Thyroid gland (tissue), 4 donors: ENCODE data around the gene PYROXD2. TPM values are rescaled to one million over a fixed set of nuclear protein-coding genes. Genes with fewer than 3 reads are reported as not detected.

Experiments used
- DNase-seq, 2 donors: peaks; one replicate each; pipeline ENCODE4 v3.0.0-alpha.2; 2019
- H3K27ac ChIP-seq, 3 donors: fragments of 200-600 bp; sonication (generic); 1 replicate in 2 of 3; 2 replicates in 1 of 3; pipeline ENCODE4 v1.5.1; 2016 to 2019; ENCODE audit warnings: mild to moderate bottlenecking in 1 of 3, moderate library complexity in 1 of 3
- H3K27me3 ChIP-seq: fragments of 200-600 bp; sonication (generic); one replicate; pipeline ENCODE4 v1.5.1; 2019
- H3K36me3 ChIP-seq, 2 donors: fragments of 200-600 bp; sonication (generic); one replicate each; pipeline ENCODE4 v1.5.1; 2016 to 2019
- H3K4me1 ChIP-seq, 2 donors: fragments of 200-600 bp; sonication (generic); one replicate each; pipeline ENCODE4 v1.5.1; 2017 to 2019
- H3K4me3 ChIP-seq, 3 donors: fragments of 200-600 bp; sonication (generic); replicated peaks in 1 of 3; 1 replicate in 2 of 3; 2 replicates in 1 of 3; pipeline ENCODE4 v1.5.1; 2016; ENCODE audit warnings: mild to moderate bottlenecking in 1 of 3
- H3K9me3 ChIP-seq: fragments of 200-600 bp; sonication (generic); one replicate; pipeline ENCODE4 v1.5.1; 2017
- CTCF ChIP-seq, 6 experiments: fragments of 200-600 bp in 3 of 6; fragments of 450-650 bp in 3 of 6; sonication (generic) in 3 of 6; IDR thresholded peaks; one replicate each; pipeline ENCODE4 v1.5.1; 2016 to 2019; ENCODE audit warnings: antibody characterized with exemption in 6 of 6, mild to moderate bottlenecking in 2 of 6, inconsistent platforms in 1 of 6, moderate library complexity in 1 of 6
- POLR2A ChIP-seq, 2 donors: fragments of 450-650 bp; IDR thresholded peaks; one replicate each; pipeline ENCODE4 v1.6.1; 2017; ENCODE audit warnings: antibody characterized with exemption in 2 of 2, mild to moderate bottlenecking in 2 of 2, moderate library complexity in 1 of 2
- WGBS, 2 donors: methylation state at CpG; one replicate each; pipeline ENCODE4 v1.1.5; 2017; 5-methylcytosine and 5-hydroxymethylcytosine counted together
- intact Hi-C: fragments of 100-400 bp; cut with DNase I; formaldehyde crosslinking; loops from one replicate; pipeline ENCODE4 v1.15.1; 2023
- total RNA-seq, 4 donors: library from RNA; depleted of rRNA; stranded (reverse); fragments of >200 nt; gene quantifications; one replicate each; pipeline ENCODE4 v1.2.3, GENCODE V29; 2016

Gene PYROXD2
- total RNA-seq, 4 donors from 2014 or later = 9.9 to 20.1 (median 12.4) TPM

- H3K4me1 ChIP-seq = no peaks in the 10 kb centered on the region
- no peak for TF ChIP-seq POLR2A (IDR thresholded peaks at IDR 0.05)
- no peak for TF ChIP-seq CTCF (IDR thresholded peaks at IDR 0.05)
- intact Hi-C loops = no loop called here
- no peaks in the 10 kb centered on the region for H3K27me3 ChIP-seq
- no peak overlapping the region for H3K4me3 ChIP-seq
- H3K36me3 ChIP-seq = peaks cover 0 to 4% of the 10 kb centered on the region in 2 donors
- H3K27ac ChIP-seq = no peak overlapping the region
- 50 to 63% methylated on average over 7 of the region's 7 CpGs for WGBS, 2 donors
- DNase-seq = no peak
- no peaks in the 10 kb centered on the region for H3K9me3 ChIP-seq
Measured at GRCh38 chr10:98402478-98402877, 12.5 kb downstream of the PYROXD2 start.

DNA sequence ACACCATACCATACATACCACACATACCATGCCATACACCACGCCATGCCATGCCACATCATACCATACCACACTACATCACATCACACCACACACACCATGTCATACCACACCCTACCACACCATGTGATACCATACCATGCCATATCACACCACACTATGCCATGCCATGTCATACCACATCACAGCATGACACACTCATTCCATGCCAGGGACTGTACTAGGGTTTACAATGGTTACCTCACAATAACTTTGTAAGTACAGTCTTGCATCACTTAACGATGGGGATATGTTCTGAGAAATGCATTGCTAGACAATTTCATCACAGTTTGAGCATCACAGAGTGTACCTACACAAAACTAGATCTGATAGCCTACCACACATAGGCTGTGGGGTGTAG lies 14.5 kb downstream of the PYROXD2 start:
- Histone ChIP-seq H3K36me3 (peaks cover 0 to 4% of the 10 kb centered on the region in 2 donors), H3K9me3 (no peaks in the 10 kb centered on the region), H3K4me3 (no peak overlapping the region), H3K27ac (no peak overlapping the region), H3K27me3 (no peaks in the 10 kb centered on the region), H3K4me1 (peaks cover under 1 to 2% of the 10 kb centered on the region in 2 donors)
- TF ChIP-seq CTCF (IDR thresholded peaks at IDR 0.05) (no peak), POLR2A (IDR thresholded peaks at IDR 0.05) (no peak)
- no peak for DNase-seq
- WGBS, 2 donors = 93 to 97% methylated on average over 2 of the region's 2 CpGs
- intact Hi-C loops = no loop called here

DNA sequence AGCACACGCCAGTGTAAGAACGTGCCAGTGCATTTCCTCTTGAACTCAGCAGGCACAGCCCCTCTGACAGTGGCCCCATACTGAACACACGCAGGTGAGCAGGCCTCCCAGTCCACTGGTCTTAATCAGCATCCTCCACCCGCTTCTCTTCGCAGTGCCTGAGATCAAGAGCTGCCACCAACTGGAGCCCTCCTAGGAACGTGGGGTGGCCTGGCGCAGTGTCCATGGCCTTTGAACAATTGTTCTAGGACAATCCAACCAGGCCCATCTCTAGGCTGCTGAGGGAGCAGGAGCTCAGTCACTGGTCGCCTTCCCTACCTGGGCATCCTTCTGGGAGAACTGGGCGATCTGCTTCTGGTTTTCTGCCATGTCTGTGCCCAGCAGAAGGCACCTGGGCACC lies 15.2 kb downstream of the PYROXD2 start:
- Histone ChIP-seq H3K4me3 (no peak overlapping the region), H3K9me3 (no peaks in the 10 kb centered on the region), H3K36me3 (peaks cover 0 to 4% of the 10 kb centered on the region in 2 donors), H3K27ac (no peak overlapping the region), H3K4me1 (peaks cover 3 to 9% of the 10 kb centered on the region in 2 donors), H3K27me3 (no peaks in the 10 kb centered on the region)
- WGBS, 2 donors = 93 to 94% methylated on average over 9 of the region's 9 CpGs
- intact Hi-C loops = no loop called here
- no peak for DNase-seq
- no peak for TF ChIP-seq CTCF (IDR thresholded peaks at IDR 0.05)
- TF ChIP-seq POLR2A (IDR thresholded peaks at IDR 0.05) = no peak

- intact Hi-C loops = no loop called here
- no peaks in the 10 kb centered on the region for H3K27me3 ChIP-seq
- H3K4me3 ChIP-seq = no peak overlapping the region
- peaks cover 4 to 29% of the 10 kb centered on the region in 2 donors for H3K4me1 ChIP-seq
- 93 to 95% methylated on average over 9 of the region's 9 CpGs for WGBS, 2 donors
- no peak overlapping the region for H3K27ac ChIP-seq
- TF ChIP-seq POLR2A (IDR thresholded peaks at IDR 0.05) (no peak), CTCF (IDR thresholded peaks at IDR 0.05) (no peak)
- H3K36me3 ChIP-seq = peaks cover 0 to 4% of the 10 kb centered on the region in 2 donors
- no peaks in the 10 kb centered on the region for H3K9me3 ChIP-seq
- DNase-seq = no peak
Measured at GRCh38 chr10:98397089-98397600, 17.8 kb downstream of the PYROXD2 start.

GRCh38 chr10:98396096-98397063 lies 18.6 kb downstream of the PYROXD2 start:
- TF ChIP-seq CTCF (IDR thresholded peaks at IDR 0.05) = no peak
- Histone ChIP-seq H3K4me3 (no peak overlapping the region), H3K27me3 (no peaks in the 10 kb centered on the region), H3K4me1 (peaks cover 8 to 36% of the 10 kb centered on the region in 2 donors), H3K9me3 (no peaks in the 10 kb centered on the region), H3K36me3 (peaks cover 0 to 4% of the 10 kb centered on the region in 2 donors), H3K27ac (peak overlapping the region in 1 of 3 donors; percentile 46)
- DNase-seq = no peak
- 91% methylated on average over 6 of the region's 6 CpGs for WGBS, 2 donors
- intact Hi-C loops = no loop called here
